ENCODE data around the gene POU2AF1. TPM values are rescaled to one million over a fixed set of nuclear protein-coding genes. Genes with fewer than 3 reads are reported as not detected.

The POU2AF1 gene
- polyA plus RNA-seq, 1 donor from 2014 or later = not detected

DNA sequence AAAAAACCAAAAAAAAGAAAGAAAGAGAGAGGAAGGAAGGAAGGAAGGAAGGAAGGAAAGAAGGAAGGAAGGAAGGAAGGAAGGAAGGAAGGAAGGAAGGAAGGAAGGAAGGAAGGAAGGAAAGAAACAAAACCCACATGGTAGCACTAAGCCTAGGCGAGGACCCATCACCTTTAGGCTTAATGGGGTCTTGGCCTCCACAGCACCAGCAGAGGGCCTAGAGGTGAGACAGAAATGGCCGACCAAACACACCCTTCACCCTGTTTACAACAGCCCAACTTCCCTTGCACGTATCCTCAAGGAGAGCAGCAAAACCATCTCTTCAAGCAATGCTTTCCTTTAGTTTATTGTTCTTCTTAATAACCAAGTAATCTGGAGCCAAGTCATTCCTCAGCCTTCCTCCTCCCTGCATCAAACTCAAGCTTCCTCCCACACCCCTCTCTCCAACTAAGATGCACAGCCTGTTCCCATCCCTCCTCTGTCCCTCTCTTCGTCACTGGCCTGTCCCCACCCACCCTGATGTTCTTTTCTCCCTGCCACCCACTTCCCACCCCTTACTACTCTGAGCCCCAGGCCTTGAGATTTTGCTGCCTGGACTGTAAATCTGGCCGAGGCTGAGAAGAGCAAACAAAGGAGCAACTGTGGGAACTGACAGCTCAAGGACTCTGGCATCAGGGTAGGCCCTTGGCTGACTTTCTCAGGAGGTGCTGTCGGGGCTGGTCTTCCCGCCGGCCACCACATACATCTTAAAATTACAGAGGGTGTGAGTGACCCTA lies 26.0 kb downstream of the POU2AF1 start:
- Histone ChIP-seq H3K79me2 (replicated peaks; ENCODE audit: insufficient read depth, low read length) (no peaks in the 10 kb centered on the region), H3K9me3 (ENCODE audit: low read length) (no peaks in the 10 kb centered on the region), H2AFZ (ENCODE audit: low read depth, low read length) (no peak overlapping the region), H3K9ac (ENCODE audit: low read length) (no peak overlapping the region), H3K36me3 (ENCODE audit: insufficient read depth, low read length) (no peaks in the 10 kb centered on the region), H3K4me3 (ENCODE audit: low read length) (no peak overlapping the region), H3K27ac (ENCODE audit: low read length) (no peak overlapping the region), H3K27me3 (ENCODE audit: insufficient read depth, low read depth, low read length) (no peaks in the 10 kb centered on the region), H4K20me1 (ENCODE audit: insufficient read depth) (no peaks in the 10 kb centered on the region), H3F3A (ENCODE audit: insufficient read depth, low read length, poor library complexity, severe bottlenecking) (no peaks in the 10 kb centered on the region), H3K4me2 (ENCODE audit: low read length) (no peak overlapping the region), H3K9me2 (ENCODE audit: insufficient read depth, low read length) (no peaks in the 10 kb centered on the region)
- TF ChIP-seq REST (IDR thresholded peaks at IDR 0.05; ENCODE audit: borderline replicate concordance) = no peak
- TF ChIP-seq SMC3 (conservative IDR thresholded peaks at IDR 0.05; ENCODE audit: poor library complexity) = no peak
- TF ChIP-seq, protein P1, sequence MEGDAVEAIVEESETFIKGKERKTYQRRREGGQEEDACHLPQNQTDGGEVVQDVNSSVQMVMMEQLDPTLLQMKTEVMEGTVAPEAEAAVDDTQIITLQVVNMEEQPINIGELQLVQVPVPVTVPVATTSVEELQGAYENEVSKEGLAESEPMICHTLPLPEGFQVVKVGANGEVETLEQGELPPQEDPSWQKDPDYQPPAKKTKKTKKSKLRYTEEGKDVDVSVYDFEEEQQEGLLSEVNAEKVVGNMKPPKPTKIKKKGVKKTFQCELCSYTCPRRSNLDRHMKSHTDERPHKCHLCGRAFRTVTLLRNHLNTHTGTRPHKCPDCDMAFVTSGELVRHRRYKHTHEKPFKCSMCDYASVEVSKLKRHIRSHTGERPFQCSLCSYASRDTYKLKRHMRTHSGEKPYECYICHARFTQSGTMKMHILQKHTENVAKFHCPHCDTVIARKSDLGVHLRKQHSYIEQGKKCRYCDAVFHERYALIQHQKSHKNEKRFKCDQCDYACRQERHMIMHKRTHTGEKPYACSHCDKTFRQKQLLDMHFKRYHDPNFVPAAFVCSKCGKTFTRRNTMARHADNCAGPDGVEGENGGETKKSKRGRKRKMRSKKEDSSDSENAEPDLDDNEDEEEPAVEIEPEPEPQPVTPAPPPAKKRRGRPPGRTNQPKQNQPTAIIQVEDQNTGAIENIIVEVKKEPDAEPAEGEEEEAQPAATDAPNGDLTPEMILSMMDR (IDR thresholded peaks at IDR 0.05; ENCODE audit: poor library complexity, severe bottlenecking) = no peak
- no peak for TF ChIP-seq EZH2 (IDR thresholded peaks at IDR 0.05; ENCODE audit: borderline replicate concordance, insufficient read depth, low read length, poor library complexity, severe bottlenecking)
- no peak for TF ChIP-seq POLR2AphosphoS5 (IDR thresholded peaks at IDR 0.05)
- no peak for TF ChIP-seq TAF1 (IDR thresholded peaks at IDR 0.05; ENCODE audit: low read depth)
- no peak for TF ChIP-seq MXI1 (conservative IDR thresholded peaks at IDR 0.05; ENCODE audit: poor library complexity, severe bottlenecking)
- no peak for TF ChIP-seq EP300 (conservative IDR thresholded peaks at IDR 0.05; ENCODE audit: poor library complexity, severe bottlenecking)
- TF ChIP-seq RAD21 (conservative IDR thresholded peaks at IDR 0.05) = no peak

DNA sequence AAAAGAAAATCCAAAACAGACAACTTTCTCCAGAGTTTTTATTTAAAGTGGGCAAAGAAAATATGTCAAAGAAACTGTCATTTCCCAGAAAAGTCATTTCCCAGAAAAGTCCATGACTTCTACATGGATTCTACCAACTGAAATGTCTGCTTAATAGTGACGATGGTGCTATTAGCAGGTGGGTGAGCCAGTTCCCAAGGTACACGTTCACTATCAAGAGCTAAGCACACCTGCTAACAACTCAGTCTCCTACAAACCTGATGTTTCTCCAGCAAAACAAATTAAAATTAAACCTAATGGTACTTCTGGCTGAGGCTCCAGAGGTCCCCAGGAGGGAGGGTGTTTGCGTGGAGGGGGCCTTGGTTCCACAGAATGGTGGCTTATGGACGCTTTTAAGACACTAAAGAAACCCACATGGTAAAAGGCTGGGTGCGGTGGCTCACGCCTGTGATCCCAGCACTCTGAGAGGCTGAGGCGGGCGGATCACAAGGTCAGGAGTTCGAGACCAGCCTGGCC lies 26.8 kb downstream of the POU2AF1 start:
- H3K9me2 ChIP-seq (ENCODE audit: insufficient read depth, low read length) = no peaks in the 10 kb centered on the region
- no peak overlapping the region for H3K9ac ChIP-seq (ENCODE audit: low read length)
- no peak overlapping the region for H3K4me2 ChIP-seq (ENCODE audit: low read length)
- H3K36me3 ChIP-seq (ENCODE audit: insufficient read depth, low read length) = no peaks in the 10 kb centered on the region
- H3K27ac ChIP-seq (ENCODE audit: low read length) = no peak overlapping the region
- H3K4me3 ChIP-seq (ENCODE audit: low read length) = no peak overlapping the region
- H4K20me1 ChIP-seq (ENCODE audit: insufficient read depth) = no peaks in the 10 kb centered on the region
- TF ChIP-seq POLR2AphosphoS5 (IDR thresholded peaks at IDR 0.05) = no peak
- TF ChIP-seq MXI1 (conservative IDR thresholded peaks at IDR 0.05; ENCODE audit: poor library complexity, severe bottlenecking) = no peak
- TF ChIP-seq SMC3 (conservative IDR thresholded peaks at IDR 0.05; ENCODE audit: poor library complexity) = no peak
- no peak for TF ChIP-seq EP300 (conservative IDR thresholded peaks at IDR 0.05; ENCODE audit: poor library complexity, severe bottlenecking)
- TF ChIP-seq, protein P1 (IDR thresholded peaks at IDR 0.05; ENCODE audit: poor library complexity, severe bottlenecking) = no peak
- TF ChIP-seq REST (IDR thresholded peaks at IDR 0.05; ENCODE audit: borderline replicate concordance) = no peak
- TF ChIP-seq RAD21 (conservative IDR thresholded peaks at IDR 0.05) = no peak
- no peak overlapping the region for H2AFZ ChIP-seq (ENCODE audit: low read depth, low read length)
- H3K79me2 ChIP-seq (replicated peaks; ENCODE audit: insufficient read depth, low read length) = no peaks in the 10 kb centered on the region
- no peaks in the 10 kb centered on the region for H3F3A ChIP-seq (ENCODE audit: insufficient read depth, low read length, poor library complexity, severe bottlenecking)
- H3K9me3 ChIP-seq (ENCODE audit: low read length) = no peaks in the 10 kb centered on the region
- H3K27me3 ChIP-seq (ENCODE audit: insufficient read depth, low read depth, low read length) = no peaks in the 10 kb centered on the region
